Measurements from ENCODE around the gene CYP4F3.
"Not testable (repeated sequence)": the region's sequence is repeated elsewhere in the genome, so short reads cannot be mapped to it uniquely, and the experiment has no call there.

Gene CYP4F3

GRCh38 chr19:15633082-15633835 lies 7.4 kb upstream of the CYP4F3 start:
- no peak for DNase-seq

DNA sequence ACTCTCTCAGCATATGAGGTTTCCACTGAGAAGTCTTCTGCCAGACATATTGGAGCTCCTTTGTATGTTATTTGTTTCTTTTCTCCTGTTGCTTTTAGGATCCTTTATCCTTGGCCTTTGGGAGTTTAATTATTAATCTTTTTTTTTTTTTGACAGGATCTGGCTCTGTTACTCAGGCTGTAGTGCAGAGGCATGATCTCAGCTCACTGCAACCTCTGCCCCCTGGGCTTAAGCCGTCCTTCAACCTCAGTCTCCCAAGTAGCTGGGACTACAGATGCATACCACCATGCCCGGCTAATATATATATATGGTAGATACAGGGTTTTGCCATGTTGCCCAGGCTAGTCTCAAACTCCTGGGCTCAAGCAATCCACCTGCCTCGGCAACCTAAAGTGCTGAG lies 6.6 kb upstream of the CYP4F3 start:
- DNase-seq = no peak

GRCh38 chr19:15635016-15635805 lies 5.5 kb upstream of the CYP4F3 start:
- no peak for DNase-seq

GRCh38 chr19:15636026-15636425 lies 4.7 kb upstream of the CYP4F3 start:
- DNase-seq = no peak

GRCh38 chr19:15639596-15639995 lies 1.1 kb upstream of the CYP4F3 start:
- DNase-seq = no peak

- DNase-seq = no peak
These were observed 354 bp downstream of the CYP4F3 start for GRCh38 chr19:15640904-15641597.

GRCh38 chr19:15641901-15642491 lies 1.3 kb downstream of the CYP4F3 start:
- no peak for DNase-seq

DNA sequence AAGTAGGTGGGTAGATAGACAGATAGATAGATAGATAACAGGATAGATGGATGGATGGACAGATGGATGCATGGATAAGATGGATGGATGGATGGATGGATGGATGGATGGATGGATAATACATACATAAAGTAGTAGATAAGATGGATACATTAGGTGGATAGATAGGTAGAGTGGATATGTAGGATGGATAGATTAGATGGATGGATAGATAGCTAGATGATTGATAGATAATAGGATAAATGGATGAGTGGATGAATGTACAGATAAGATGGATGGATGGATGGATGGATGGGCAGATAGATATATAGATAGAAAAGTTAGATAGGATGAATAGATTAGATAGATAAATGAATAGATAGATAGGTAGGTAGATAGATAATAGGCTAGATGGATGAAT lies 2.1 kb downstream of the CYP4F3 start:
- no peak for DNase-seq

GRCh38 chr19:15643387-15643786 lies 2.7 kb downstream of the CYP4F3 start:
- no peak for DNase-seq

DNA sequence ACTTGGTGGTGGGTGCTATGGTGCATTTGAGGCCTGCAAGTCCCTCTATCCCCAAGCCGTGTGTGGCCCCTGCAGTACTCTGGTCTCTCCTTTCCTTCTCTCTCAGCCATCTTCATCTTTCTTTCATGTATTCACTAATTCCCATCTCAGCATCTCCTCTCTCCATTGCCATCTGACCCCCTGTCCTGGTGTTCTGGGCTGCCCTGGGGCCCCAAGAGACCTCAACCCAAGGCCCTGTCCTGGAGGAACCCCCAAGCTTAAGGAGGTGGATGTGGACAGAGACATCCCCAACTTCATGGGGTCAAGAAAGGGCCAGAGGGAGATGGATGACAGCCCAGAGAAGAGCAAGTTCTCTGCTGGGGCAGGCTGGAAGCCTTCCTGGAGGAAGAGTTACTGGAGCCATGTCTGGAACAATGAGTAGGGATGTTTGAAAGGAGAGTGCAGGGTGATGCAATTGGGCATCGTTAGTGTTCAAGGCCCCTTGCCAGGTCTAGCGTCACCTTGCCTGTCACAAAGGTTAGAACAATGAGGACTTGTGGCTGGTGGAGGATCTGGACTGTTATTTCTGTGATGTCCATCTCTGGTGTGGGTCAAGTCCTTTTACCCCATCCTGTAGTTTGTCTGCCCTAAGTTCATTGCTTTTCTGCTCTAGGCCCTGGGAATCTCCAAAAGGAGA lies 3.5 kb downstream of the CYP4F3 start:
- no peak for DNase-seq

DNA sequence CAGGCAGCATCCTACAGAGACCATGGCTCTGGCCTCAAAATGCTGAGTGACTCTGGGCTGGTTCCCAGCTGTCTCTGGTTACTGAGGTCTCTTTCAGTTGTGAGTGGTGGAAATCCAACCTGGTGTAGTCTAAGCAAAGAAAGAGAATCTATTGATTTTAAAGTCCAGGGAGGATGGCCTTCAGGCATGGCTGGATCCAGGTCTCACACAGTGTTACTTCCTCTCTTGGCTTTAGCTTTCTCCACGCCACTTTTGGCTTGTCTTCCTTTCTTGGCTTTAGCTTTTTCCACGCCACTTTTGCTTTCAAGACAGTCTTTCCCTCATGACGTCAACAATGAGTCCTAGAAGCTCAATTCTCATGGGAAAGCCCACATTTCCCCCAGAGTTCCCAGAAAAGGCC lies 4.1 kb downstream of the CYP4F3 start:
- DNase-seq = no peak

DNA sequence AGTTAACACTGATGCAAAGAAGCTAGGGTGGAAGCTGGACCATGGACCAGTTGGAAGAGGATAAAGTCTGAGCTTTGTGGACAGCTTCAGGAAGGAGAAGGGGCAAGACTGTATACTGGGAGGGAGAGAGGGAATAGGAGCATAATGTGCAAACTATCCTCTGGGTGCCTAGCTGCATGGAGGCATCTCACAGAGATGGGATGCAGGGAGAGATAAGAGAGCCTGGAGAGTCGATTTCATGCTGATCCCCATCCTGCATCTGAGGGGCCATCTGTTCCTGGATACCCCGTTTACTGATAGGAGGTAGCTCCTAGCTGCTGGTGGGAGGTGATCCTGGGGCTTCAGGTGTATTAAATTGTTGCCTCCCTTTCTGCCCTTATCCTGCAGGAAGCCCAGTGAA lies 8.8 kb downstream of the CYP4F3 start:
- no peak for DNase-seq

GRCh38 chr19:15650123-15650522 lies 9.4 kb downstream of the CYP4F3 start:
- DNase-seq = not testable (repeated sequence)

- no peak for DNase-seq
These were observed 11.1 kb downstream of the CYP4F3 start for GRCh38 chr19:15651791-15652190.

DNA sequence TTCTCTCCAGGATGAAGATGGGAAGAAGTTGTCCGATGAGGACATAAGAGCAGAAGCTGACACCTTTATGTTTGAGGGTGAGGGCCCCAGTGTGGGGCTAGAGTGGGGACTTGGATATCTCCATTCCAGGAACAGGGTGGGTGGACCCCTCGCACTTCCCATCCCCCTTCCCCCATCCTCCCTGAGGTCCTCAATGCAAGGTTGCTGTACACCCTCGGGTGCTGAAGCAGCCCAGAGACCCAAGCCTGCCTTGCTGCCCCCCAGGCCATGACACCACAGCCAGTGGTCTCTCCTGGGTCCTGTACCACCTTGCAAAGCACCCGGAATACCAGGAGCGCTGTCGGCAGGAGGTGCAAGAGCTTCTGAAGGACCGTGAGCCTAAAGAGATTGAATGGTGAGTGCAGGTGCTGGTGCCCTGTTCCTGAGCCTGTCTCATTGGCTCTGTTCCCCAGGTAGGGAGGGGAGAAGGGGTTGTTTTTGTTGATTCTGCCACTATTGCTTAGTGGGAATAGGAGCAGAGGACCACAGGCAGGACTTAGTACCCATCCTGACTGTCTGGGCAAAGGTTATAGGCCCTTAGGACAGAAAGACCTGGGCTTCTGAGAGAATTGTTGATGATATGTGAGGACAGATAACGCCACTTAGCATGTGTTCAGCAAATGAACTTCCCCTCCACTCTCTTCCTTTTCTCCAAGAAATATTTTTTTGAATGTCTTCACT lies 12.0 kb downstream of the CYP4F3 start:
- no peak for DNase-seq

GRCh38 chr19:15656467-15656866 lies 15.8 kb downstream of the CYP4F3 start:
- DNase-seq = no peak

DNA sequence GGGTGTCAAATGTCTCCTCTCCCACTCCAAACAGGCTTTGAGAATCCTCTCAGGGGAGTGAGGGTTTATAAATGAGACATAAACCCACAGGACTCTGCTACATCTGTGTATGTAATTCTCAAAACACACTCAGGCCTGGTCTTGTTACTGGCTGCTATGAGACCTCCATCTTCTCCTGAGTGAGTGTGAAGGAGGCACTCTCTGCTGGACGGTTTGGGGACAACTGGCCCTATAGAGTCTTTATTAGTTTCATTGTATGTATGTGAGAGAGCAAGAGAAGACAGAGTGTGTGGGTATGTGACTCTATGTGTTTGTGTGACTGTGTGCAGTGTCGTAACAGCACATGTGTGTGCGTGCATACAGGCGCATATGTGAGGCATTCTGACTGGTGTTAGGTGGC lies 22.6 kb downstream of the CYP4F3 start:
- DNase-seq = no peak

GRCh38 chr19:15666186-15666585 lies 25.5 kb downstream of the CYP4F3 start:
- DNase-seq = no peak

DNA sequence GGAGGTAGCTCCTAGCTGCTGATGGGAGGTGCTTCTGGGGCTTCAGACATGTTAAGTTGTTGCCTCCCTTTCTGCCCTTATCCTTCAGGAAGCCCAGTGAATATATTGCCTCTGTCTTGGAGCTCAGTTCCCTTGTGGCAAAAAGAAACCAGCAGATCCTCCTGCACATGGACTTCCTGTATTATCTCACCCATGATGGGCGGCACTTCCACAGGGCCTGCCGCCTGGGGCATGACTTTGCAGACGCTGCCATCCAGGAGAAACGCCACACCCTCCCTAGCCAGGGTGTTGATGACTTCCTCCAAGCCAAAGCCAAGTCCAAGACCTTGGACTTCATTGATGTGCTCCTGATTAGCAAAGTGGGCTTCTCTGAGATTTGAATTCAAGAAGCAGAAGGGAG lies 26.2 kb downstream of the CYP4F3 start:
- DNase-seq = no peak

GRCh38 chr19:15669440-15669839 lies 28.7 kb downstream of the CYP4F3 start:
- DNase-seq = no peak

GRCh38 chr19:15669891-15670290 lies 29.2 kb downstream of the CYP4F3 start:
- no peak for DNase-seq

DNA sequence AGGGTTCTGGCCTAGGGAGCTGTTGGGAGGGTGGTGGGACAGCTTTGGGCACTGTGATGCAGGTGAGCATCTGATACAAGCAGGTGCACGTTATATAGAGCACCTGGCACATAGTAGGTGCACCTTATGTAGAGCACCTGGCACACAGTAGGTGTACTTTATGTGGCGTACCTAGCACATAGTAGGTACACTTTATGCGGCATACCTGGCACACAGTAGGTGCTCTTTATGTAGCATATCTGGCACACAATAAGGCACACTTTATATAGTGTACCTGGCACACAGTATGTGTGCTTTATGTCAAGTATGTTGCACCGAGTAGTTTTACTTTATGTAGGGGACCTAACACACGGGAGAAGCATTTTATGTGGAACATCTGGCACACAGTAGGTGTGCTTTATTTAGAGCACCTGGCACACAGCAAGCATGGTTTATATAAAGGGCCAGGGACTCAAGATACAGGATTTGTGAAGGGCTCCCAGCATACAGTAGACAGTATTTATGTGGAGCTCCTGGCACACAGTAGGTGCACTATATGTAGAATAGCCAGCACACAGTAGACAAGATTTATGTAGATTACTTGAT lies 30.6 kb downstream of the CYP4F3 start:
- no peak for DNase-seq
